A549 (cell line): ENCODE results near the gene TRIM2. TPM values are rescaled to one million over a fixed set of nuclear protein-coding genes. Genes with fewer than 3 reads are reported as not detected.

Source experiments
- ATAC-seq, 2 experiments: fragments of 200-7000 bp in 1 of 2; fragments of >200 bp in 1 of 2; cut with Nextera tagmentation in 1 of 2; cut with Tn5 transposase in 1 of 2; 3 replicates each; pipeline versions ENCODE4 v1.8.0 to v1.9.1; 2018 to 2020; ENCODE audit warnings: mild to moderate bottlenecking in 1 of 2, moderate library complexity in 1 of 2
- CTCF ChIA-PET: fragments of 300-600 bp; sonication (Branson Sonifier 250); formaldehyde crosslinking; extraction: SDS; loops from one replicate; lab custom pipeline; 2021; ENCODE audit warnings: antibody characterized with exemption, inconsistent platforms; lab: Yijun Ruan, JAX
- POLR2A ChIA-PET: fragments of 350-600 bp; formaldehyde crosslinking; extraction: SDS; loops from one replicate; lab custom pipeline; 2021; ENCODE audit warnings: antibody characterized with exemption, inconsistent platforms; lab: Yijun Ruan, JAX
- DNase-seq, 2 experiments: peaks; one replicate each; pipeline versions ENCODE4 v3.0.0 to v3.0.0-alpha.2; 2011 to 2016; ENCODE audit warnings: low read depth in 1 of 2, low spot score in 1 of 2
- FAIRE-seq: peaks from 2 replicates; lab custom pipeline; 2011; peaks lifted over from hg19 to GRCh38; lab: Jason Lieb, UNC
- H3K27ac ChIP-seq, 2 experiments: fragments of >200 bp; sonication (Bioruptor Twin); formaldehyde crosslinking; 3 replicates each; pipeline ENCODE4 v1.5.1; 2016 to 2017
- H3K4me1 ChIP-seq: fragments of >200 bp; sonication (Bioruptor Twin); formaldehyde crosslinking; 3 replicates; pipeline ENCODE4 v1.6.1; 2016
- H3K4me2 ChIP-seq: fragments of >200 bp; sonication (Bioruptor Twin); formaldehyde crosslinking; 3 replicates; pipeline ENCODE4 v1.6.1; 2016
- H3K4me3 ChIP-seq: fragments of >200 bp; sonication (Bioruptor Twin); formaldehyde crosslinking; 3 replicates; pipeline ENCODE4 v1.5.1; 2016
- H3K9me3 ChIP-seq: fragments of >200 bp; sonication (Bioruptor Twin); formaldehyde crosslinking; 3 replicates; pipeline ENCODE4 v1.6.1; 2016
- CBX2 ChIP-seq: fragments of 200-600 bp; sonication (generic); IDR thresholded peaks from 2 replicates; pipeline ENCODE4 v1.6.1; 2016; ENCODE audit warnings: low read depth, mild to moderate bottlenecking, borderline replicate concordance
- CBX8 ChIP-seq: fragments of 200-600 bp; sonication (generic); IDR thresholded peaks from 2 replicates; pipeline ENCODE4 v1.6.1; 2016
- CHD2 ChIP-seq: fragments of 150-350 bp; IDR thresholded peaks from 2 replicates; pipeline ENCODE4 v1.6.1; 2014; ENCODE audit warnings: low read length; ENCODE audit not compliant: partially characterized antibody
- EHF ChIP-seq: fragments of 250-450 bp; sonication (Bioruptor Pico); IDR thresholded peaks from 2 replicates; pipeline ENCODE4 v1.5.0; 2020; ENCODE audit warnings: mild to moderate bottlenecking
- ESRRA ChIP-seq: fragments of 150-350 bp; IDR thresholded peaks from 2 replicates; pipeline ENCODE4 v1.6.1; 2014; ENCODE audit warnings: mild to moderate bottlenecking, low read length, borderline replicate concordance
- FOSB ChIP-seq: fragments of 250-450 bp; sonication (Bioruptor Pico); IDR thresholded peaks from 2 replicates; pipeline ENCODE4 v1.5.0; 2020; ENCODE audit warnings: mild to moderate bottlenecking, moderate library complexity
- HEYL ChIP-seq: fragments of 250-450 bp; sonication (Bioruptor Pico); IDR thresholded peaks from 2 replicates; pipeline ENCODE4 v1.8.0; 2021; ENCODE audit warnings: mild to moderate bottlenecking, moderate library complexity
- HOXB5 ChIP-seq: fragments of 250-450 bp; sonication (Bioruptor Pico); IDR thresholded peaks from 2 replicates; pipeline ENCODE4 v1.5.0; 2020; ENCODE audit warnings: mild to moderate bottlenecking, moderate library complexity
- KDM1A ChIP-seq: fragments of 200-600 bp; sonication (generic); IDR thresholded peaks from 2 replicates; pipeline ENCODE4 v1.6.1; 2016; ENCODE audit warnings: low read depth, mild to moderate bottlenecking
- MAZ ChIP-seq: fragments of 150-350 bp; IDR thresholded peaks from 2 replicates; pipeline ENCODE4 v1.6.1; 2014; ENCODE audit warnings: antibody characterized with exemption, low read depth, low read length, borderline replicate concordance
- NFE2L2 ChIP-seq: fragments of 150-350 bp; conservative IDR thresholded peaks from 2 replicates; pipeline ENCODE4 v1.6.1; 2014; ENCODE audit warnings: low read length
- POLR2A ChIP-seq: IDR thresholded peaks from 2 replicates; pipeline ENCODE4 v1.6.1; 2012; ENCODE audit warnings: mild to moderate bottlenecking, low read length
- POLR2AphosphoS2 ChIP-seq: conservative IDR thresholded peaks from 2 replicates; pipeline ENCODE4 v1.6.1; 2012; ENCODE audit warnings: low read length, improper control_type of control experiment, inconsistent platforms
- RCOR1 ChIP-seq: fragments of 150-350 bp; IDR thresholded peaks from 2 replicates; pipeline ENCODE4 v1.6.1; 2014; ENCODE audit warnings: antibody characterized with exemption, low read length, low read depth
- RFX5 ChIP-seq: fragments of 450-650 bp; IDR thresholded peaks from 2 replicates; pipeline ENCODE4 v1.7.1; 2014; ENCODE audit warnings: antibody characterized with exemption, mild to moderate bottlenecking, moderate library complexity
- SMC3 ChIP-seq: fragments of >200 bp; sonication (Bioruptor Twin); formaldehyde crosslinking; IDR thresholded peaks from 3 replicates; pipeline ENCODE4 v1.6.1; 2018; ENCODE audit warnings: inconsistent platforms
- ZC3H11A ChIP-seq: fragments of 450-650 bp; IDR thresholded peaks from 2 replicates; pipeline ENCODE4 v1.6.1; 2014; ENCODE audit warnings: antibody characterized with exemption, mild to moderate bottlenecking
- ZNF302 ChIP-seq: fragments of 250-450 bp; sonication (Bioruptor Pico); IDR thresholded peaks from 2 replicates; pipeline ENCODE4 v1.9.0; 2021; ENCODE audit warnings: inconsistent platforms, mild to moderate bottlenecking, moderate library complexity
- WGBS: methylation state at CpG from one replicate; pipeline ENCODE4 v1.1.6; 2017; ENCODE audit errors: missing lambda C conversion rate; 5-methylcytosine and 5-hydroxymethylcytosine counted together
- polyA plus RNA-seq, 4 experiments: library from polyadenylated mRNA; depleted of rRNA in 3 of 4; stranded (reverse); fragments of >200 nt; fragmentation: RNase III in 1 of 4; extraction: RNeasy Plus Mini Kit Qiagen cat#74134 plus additional on column Dnase treatment in 1 of 4; gene quantifications; 2 replicates in 3 of 4; 3 replicates in 1 of 4; pipeline ENCODE4 v1.2.3, GENCODE V29; 2011 to 2017
- TF ChIP-seq, protein P1 (sequence below): fragments of 250-450 bp; sonication (Bioruptor Pico); IDR thresholded peaks from 2 replicates; pipeline ENCODE4 v1.5.0; 2020; ENCODE audit warnings: low read depth, mild to moderate bottlenecking, moderate library complexity
- TF ChIP-seq, protein P2 (sequence below): IDR thresholded peaks from 2 replicates; pipeline ENCODE4 v1.6.1; 2012
- TF ChIP-seq, protein P3 (sequence below): fragments of >200 bp; sonication (Bioruptor Twin); formaldehyde crosslinking; IDR thresholded peaks from 3 replicates; pipeline ENCODE4 v1.5.1; 2016
- TF ChIP-seq, protein P4 (sequence below): fragments of >200 bp; sonication (Bioruptor Twin); formaldehyde crosslinking; IDR thresholded peaks from 3 replicates; pipeline ENCODE4 v1.6.1; 2016
- TF ChIP-seq, protein P5 (sequence below): IDR thresholded peaks from 2 replicates; pipeline ENCODE4 v1.6.1; 2012

The TRIM2 gene
- polyA plus RNA-seq, 2 of the 4 experiments (the other 2 are of a cell fraction): 0.92 to 1.4 TPM

DNA sequence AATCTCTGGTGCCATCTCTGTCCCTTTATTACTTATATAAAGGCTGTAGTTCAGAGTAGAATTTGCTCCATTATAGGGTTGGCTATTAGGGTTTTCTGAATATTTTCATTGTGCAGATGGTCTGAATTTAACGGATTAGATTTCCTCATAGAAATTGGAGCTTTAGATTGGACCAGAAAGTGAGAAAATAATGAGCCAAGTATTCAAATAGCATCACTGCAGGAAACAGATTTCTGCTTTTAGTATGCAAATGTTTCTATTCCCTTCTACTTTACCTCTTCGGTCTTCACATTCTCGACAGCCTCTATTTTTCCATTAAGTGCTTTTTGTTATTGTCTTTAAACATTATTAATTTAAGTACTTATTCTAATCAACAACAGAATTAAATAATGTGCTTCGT lies 55.4 kb downstream of the TRIM2 start:
- H3K4me2 ChIP-seq: no peak overlapping the region
- FAIRE-seq (no peak), DNase-seq (no peak), ATAC-seq (no peak)
- H3K4me3 ChIP-seq: no peak overlapping the region
- no peak for TF ChIP-seq NFE2L2
- TF ChIP-seq ZNF302 (CRISPR knock-in tag): no peak
- TF ChIP-seq KDM1A: no peak
- no peak for TF ChIP-seq HOXB5 (CRISPR knock-in tag)
- TF ChIP-seq, protein P1, sequence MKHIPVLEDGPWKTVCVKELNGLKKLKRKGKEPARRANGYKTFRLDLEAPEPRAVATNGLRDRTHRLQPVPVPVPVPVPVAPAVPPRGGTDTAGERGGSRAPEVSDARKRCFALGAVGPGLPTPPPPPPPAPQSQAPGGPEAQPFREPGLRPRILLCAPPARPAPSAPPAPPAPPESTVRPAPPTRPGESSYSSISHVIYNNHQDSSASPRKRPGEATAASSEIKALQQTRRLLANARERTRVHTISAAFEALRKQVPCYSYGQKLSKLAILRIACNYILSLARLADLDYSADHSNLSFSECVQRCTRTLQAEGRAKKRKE (CRISPR knock-in tag): no peak
- no peak for TF ChIP-seq CBX8
- no peak for TF ChIP-seq POLR2AphosphoS2
- TF ChIP-seq, protein P2, sequence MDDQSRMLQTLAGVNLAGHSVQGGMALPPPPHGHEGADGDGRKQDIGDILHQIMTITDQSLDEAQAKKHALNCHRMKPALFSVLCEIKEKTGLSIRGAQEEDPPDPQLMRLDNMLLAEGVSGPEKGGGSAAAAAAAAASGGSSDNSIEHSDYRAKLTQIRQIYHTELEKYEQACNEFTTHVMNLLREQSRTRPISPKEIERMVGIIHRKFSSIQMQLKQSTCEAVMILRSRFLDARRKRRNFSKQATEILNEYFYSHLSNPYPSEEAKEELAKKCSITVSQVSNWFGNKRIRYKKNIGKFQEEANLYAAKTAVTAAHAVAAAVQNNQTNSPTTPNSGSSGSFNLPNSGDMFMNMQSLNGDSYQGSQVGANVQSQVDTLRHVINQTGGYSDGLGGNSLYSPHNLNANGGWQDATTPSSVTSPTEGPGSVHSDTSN: no peak
- TF ChIP-seq ESRRA: no peak
- TF ChIP-seq RFX5: no peak
- no peak for TF ChIP-seq HEYL (CRISPR knock-in tag)
- no peak for TF ChIP-seq POLR2A
- TF ChIP-seq, protein P3, sequence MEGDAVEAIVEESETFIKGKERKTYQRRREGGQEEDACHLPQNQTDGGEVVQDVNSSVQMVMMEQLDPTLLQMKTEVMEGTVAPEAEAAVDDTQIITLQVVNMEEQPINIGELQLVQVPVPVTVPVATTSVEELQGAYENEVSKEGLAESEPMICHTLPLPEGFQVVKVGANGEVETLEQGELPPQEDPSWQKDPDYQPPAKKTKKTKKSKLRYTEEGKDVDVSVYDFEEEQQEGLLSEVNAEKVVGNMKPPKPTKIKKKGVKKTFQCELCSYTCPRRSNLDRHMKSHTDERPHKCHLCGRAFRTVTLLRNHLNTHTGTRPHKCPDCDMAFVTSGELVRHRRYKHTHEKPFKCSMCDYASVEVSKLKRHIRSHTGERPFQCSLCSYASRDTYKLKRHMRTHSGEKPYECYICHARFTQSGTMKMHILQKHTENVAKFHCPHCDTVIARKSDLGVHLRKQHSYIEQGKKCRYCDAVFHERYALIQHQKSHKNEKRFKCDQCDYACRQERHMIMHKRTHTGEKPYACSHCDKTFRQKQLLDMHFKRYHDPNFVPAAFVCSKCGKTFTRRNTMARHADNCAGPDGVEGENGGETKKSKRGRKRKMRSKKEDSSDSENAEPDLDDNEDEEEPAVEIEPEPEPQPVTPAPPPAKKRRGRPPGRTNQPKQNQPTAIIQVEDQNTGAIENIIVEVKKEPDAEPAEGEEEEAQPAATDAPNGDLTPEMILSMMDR: no peak
- TF ChIP-seq ZC3H11A: no peak
- no peak for TF ChIP-seq RCOR1
- no peak for TF ChIP-seq CHD2
- TF ChIP-seq SMC3: no peak
- no peak for TF ChIP-seq MAZ
- TF ChIP-seq CBX2: no peak
- no peak for TF ChIP-seq FOSB (CRISPR knock-in tag)
- CTCF ChIA-PET: no interaction called here
- peaks cover 8% of the 10 kb centered on the region; the same call in 1 of the 3 replicates for H3K4me1 ChIP-seq
- POLR2A ChIA-PET: no interaction called here
- H3K27ac ChIP-seq: no peak overlapping the region
- H3K9me3 ChIP-seq: no peaks in the 10 kb centered on the region
- WGBS: 77% methylated on average over 4 of the region's 4 CpGs

DNA sequence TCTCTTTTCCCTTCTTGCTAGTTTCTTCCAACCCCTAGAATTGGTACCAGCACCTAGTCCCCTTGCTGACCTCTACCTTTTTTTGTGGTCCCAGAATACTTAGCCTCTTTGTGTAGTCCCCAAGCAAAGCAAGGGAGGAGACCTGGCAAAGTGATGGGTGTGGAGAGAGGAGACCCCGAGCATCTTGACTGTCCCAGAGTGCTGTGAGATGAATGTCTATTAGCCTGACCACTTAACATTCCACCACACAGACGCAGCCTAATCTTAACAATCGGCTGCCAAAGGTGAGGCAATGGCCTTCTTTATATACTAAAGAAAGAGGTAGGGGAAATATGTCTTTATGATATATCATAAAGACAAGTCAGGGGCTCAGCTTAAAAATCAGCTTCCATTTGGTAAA lies 55.9 kb downstream of the TRIM2 start:
- CTCF ChIA-PET: no interaction called here
- DNase-seq: no peak
- no peak for ATAC-seq

More for the DNA sequence above, 55.9 kb downstream of the TRIM2 start:
- no peak for FAIRE-seq
- POLR2A ChIA-PET: no interaction called here
- H3K27ac ChIP-seq: no peak overlapping the region
- no peak overlapping the region for H3K4me2 ChIP-seq
- no peak for TF ChIP-seq EHF (CRISPR knock-in tag)
- TF ChIP-seq, protein P4, sequence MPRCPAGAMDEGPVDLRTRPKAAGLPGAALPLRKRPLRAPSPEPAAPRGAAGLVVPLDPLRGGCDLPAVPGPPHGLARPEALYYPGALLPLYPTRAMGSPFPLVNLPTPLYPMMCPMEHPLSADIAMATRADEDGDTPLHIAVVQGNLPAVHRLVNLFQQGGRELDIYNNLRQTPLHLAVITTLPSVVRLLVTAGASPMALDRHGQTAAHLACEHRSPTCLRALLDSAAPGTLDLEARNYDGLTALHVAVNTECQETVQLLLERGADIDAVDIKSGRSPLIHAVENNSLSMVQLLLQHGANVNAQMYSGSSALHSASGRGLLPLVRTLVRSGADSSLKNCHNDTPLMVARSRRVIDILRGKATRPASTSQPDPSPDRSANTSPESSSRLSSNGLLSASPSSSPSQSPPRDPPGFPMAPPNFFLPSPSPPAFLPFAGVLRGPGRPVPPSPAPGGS: no peak
- TF ChIP-seq, protein P1 (CRISPR knock-in tag): no peak
- TF ChIP-seq, protein P5, sequence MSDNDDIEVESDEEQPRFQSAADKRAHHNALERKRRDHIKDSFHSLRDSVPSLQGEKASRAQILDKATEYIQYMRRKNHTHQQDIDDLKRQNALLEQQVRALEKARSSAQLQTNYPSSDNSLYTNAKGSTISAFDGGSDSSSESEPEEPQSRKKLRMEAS: no peak
- peaks cover 8% of the 10 kb centered on the region; the same call in 1 of the 3 replicates for H3K4me1 ChIP-seq
- WGBS: 92% methylated on average over 2 of the region's 3 CpGs
- no peaks in the 10 kb centered on the region for H3K9me3 ChIP-seq
- H3K4me3 ChIP-seq: no peak overlapping the region
